NCI-H446 (cell line): Measurements from ENCODE around the gene SPTB.
A peak's percentile ranks its signal among the peaks of the same experiment; 100 is the strongest.

ENCODE experiments used
- DNase-seq, 2 experiments: peaks; one replicate each; lab custom pipeline; 2025; lab: John Stamatoyannopoulos, UW

Gene SPTB

DNA sequence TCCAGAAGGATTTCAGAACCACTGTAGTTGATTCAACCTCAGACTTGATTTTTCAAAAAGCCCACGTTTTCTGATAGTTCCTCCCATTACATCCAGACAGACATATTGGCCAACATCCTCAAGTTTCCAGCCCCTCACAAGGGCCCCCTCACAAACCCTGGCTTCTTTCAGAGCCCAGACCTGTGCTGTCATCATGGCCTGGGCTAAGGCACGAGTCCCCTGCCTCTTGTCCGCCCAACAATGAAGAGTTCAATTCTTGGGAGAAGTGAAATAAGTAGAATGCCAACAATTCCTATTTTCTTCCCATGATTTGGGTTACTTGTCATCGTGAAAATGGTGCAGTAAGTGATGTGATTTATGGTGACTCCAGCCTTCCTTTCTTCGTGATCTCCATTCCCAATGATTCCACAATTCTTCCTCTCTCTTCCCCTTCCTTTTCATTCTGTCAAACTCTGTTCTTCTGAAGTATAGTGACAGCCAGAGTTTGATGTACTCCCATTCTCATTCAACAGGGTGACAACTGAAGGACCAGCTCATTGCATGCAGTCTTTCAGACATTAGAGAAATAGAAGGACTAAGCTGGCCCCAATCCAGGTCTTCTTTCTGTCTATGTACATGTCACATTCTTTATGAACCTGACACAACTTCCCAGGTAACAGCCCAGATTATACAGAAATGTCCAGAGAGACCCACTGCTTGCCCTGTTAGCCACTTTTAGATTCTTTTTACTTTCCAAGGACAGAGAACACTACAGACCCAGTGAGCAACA, 29.2 kb downstream of the SPTB start:
- no peak for DNase-seq

DNA sequence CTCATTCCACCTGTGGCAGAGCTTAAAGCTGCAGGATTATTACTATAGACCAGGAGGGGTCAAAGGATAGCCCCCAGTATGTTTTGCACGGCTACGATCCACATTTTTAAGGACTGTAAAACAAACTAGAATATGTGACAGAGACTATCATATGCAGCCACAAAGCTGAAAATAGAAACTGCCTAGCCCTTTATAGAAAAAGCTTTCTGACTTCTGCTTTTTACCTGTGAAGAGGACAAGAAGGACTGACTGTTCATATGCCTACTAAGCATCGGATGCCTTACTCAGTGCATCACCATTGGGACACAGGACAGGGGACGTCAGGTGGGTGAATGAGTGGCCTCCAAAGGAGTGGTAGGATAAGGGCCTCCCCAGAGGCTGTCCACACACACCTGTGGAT, 29.8 kb downstream of the SPTB start:
- DNase-seq = no peak

DNA sequence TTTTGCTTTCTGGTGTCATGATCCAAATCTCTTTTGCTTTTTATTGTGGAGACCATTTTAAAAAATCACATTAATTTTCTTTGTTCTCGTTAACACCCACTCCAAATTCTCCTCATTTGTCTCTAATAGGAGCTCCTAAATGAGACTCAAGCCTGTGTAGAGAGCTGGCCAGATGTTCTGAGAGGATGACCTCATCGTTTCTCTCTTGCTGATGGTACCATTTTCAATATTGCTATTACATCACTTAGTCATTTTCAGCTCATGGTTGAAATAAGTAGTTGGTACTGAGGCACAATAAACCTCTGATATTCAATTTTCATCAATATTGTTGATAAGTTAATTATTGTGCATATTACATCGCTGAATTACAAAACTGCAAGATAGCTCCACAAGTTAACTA, 31.5 kb downstream of the SPTB start:
- no peak for DNase-seq

DNA sequence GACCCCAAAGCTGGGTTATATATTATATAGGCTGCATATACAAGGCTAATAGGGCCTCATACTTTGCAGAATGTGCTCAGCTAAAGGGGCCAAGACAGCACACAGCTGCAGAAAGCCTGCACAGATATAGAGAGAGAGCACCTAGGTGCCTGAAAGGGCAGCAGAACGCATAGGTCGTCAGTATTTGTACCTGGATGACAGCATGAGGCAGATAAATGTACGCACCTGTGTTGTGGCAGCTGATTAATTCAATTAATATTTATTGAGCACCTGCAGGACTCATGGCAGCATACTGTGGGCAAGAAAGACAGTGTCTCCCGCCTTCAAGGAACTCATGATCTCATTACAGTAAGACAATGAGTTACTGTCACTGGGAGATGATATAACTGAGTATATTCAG, 33.4 kb downstream of the SPTB start:
- DNase-seq = no peak

DNA sequence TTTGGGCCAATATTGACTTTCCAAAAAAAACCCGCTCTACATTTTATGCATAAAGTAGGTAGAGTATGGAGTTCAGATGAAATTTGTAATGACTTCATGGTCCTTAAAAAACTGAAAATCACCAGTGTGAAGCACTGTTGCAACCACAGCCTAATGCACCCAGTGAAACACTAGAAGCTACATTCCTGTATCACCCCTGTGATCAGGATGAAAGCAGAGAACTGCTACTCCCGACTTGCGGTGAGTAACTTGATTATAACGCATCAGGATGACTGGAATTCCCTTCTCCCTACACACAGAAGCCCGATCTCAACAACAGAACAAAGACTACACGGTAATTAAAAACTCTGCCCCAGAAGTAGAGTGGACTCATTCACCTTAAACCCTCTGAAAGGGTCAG, 33.8 kb downstream of the SPTB start:
- DNase-seq = no peak

DNA sequence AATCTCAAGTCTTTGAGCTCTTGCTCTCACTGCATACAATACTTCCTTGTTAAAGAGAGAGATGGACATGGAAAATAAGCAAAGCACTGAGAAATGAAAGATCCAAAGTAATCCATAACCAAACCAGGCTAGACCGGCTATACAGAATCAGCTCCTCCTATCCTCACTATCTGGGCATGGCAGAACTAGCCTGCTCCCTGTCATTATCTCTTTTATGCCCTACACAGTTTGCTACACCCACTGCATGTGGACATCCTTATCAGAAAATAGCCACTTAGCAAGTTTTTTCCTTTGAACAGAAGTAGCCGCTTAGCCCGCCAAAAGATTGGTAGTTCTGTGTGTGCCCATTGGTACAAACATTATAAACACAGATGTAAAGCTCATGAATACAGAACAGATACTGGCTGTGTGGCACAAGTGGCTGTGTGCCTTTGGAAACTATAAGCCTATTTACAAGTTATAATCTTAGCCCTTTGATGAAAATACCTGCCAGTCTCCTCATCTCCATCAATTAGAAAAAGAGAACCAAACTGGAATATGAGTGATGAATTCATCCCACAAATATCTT, 34.7 kb downstream of the SPTB start:
- DNase-seq = no peak

DNA sequence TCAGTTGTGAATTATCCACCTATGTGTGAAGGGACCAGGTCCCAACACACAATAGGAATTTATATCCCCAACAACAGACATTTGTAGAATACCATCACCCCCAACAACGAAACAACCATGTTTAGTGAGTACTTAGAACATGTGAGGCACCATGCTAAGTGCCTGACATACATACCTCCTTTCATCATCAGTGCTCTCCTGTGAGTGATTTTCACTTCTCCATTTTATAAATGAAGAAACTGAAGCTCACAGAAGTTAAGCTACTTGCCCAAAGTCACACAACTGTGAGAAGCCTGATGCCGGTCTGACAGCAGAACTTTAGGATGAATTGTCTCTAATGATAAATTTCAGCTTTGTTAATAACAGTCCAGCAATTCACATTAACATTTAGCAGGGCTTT, 35.4 kb downstream of the SPTB start:
- DNase-seq = no peak

DNA sequence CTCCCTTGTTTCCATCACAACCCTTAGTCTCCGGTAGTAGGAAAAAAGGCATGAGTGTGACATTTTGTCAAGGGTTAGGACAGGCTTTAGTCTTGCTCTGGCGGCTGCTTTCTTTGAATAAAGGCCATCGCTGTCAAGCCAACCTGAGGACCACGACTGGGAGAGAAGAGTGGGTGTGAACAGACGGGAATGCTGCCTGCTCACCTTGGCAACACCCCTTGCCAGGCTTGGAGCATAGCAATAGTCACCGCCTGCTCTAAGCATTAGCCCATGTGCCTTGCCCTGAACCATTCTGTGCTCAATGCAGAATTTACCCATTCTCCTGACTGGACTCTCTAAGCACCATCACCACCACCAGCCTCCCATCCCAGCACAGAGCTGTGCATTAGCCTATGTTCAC, 36.2 kb downstream of the SPTB start:
- DNase-seq = no peak

DNA sequence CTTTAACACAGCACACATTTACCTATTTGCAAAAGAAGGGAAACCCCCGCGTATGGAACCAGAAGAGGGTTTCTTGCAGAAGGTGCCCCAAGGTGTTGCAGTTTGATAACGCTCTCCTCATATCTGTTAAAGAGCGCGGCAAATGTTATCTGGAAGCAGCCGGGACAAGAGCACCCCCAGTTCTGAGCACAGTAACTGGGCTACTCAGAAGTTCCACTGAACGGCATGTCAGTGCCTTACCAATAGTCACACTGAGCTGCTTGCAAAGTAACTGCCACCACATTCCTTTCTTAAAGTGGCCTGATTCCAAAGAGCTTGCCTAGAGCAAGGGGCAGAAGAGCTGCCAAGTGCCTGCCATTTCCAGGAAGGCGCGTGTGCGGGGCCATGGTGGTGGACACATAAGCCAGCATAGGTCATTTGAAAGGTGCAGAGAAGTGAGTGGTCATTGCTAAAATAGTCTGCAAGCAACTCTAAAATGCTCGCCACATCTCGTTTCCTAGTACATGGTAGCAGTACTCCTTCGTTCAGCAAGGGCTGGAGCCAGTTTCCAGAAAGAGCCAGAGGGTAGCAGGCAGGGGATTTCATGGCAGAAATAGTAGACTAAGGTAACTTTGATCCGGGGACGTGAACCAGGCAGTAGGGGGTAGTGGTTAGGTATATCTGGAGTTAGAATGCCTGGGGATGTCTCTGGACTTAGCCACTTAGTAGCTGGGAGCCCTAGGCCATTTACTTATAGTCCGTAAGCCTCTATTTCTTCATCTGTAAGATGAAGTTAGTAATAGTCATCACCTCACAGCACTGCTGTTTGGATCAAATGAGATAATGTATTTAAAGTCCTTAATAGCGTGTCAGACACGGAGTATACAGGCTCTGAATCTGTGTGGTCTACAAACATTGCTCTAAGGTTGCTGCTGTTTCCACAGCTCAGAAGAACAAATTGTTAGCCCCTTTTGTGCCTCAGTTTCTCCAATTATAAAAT, 37.6 kb downstream of the SPTB start:
- no peak for DNase-seq

DNA sequence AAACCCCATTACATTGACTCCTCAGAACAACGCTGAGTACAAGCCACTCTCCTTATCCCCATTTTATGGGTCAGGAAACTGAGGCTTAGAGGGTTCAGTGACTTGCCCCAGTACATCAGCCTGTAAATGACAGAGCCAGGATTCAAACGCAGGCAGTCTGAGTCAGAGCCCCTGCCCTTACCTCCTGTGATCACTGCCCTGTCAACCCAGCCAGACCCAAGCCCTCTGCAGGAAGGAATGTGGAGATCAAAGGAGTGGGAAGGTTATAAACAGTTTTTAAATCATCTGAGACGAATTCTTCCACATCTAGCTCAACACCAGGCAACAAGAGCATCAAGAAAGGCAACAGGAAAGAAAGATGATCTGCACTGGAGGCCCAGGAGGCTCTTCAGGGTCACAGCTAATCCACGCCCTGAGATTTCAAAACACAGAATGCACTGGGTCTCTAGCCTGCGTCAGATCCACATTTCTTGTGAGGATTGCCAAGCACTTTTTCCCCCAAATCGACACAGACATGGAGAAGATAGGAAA, 38.5 kb downstream of the SPTB start:
- DNase-seq = no peak

DNA sequence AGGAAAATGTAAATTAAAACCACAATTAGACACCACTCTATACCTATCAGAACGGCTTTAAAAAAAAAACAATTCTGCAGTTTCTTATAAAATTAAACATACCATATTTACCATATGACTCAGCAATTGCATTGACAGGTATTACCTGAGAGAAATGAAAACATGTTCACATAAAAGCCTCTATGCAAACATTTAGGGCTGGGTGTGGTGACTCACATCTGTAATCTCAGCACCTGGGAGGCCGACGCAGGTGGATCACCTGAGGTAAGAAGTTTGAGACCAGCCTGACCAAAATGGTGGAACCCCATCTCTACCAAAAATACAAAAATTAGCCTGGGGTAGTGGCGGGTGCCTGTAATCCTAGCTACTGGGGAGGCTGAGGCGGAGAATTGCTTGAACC, 41.1 kb downstream of the SPTB start:
- no peak for DNase-seq

DNA sequence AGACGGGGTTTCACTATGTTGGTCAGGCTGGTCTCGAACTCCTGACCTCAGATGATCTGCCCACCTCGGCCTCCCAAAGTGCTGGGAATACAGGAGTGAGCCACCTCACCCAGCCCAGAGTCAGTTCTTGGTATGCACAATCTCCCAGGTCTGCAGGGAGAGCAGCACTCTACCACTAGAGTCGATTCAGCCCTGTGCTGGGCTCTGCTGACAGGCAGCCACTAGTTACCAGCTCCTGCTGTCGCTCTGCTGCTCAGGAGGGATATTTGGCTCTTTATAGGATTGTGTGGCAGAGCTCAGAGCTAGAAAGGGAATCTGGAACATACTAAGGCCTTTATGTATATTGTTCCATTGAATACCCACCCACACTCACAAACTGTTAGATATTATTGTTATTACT, 44.3 kb downstream of the SPTB start:
- DNase-seq = no peak

DNA sequence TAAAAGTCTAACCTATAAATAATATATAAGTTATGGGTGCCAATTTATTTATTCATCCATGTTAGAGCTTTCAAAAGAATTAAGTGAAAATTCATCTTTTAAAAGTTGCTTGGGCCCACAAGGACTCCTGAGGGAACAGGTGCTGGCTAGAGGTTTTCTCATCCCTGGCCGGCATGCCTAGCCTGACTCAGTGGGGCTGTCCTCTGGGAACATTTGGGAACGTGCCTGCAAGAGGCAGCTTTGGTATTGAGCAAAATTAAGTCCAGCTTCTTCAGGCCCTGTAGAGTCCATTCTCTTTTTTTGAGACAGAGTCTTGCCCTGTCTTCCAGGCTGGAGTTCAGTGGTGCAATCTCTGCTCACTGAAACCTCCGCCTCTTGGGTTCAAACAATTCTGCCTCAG, 44.7 kb downstream of the SPTB start:
- DNase-seq = no peak

DNA sequence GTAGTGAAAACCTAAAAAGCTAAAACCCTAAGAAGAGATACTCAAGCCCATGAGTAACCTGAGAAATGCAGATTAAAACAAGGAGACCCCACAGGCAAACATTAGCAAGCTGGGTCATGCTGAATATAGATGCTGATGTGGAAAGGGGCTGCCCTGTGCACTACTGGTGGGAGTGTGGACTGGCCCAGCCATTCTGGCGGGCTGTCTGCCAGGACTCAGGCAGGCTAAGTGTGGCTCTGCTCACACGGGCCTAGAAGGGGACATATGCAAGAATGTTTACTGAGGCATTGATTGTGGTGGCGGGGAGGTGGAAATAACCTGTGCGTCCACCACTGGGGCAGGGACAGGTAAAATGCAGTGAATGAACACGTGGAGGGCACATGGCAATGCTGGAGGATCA, 48.3 kb downstream of the SPTB start:
- no peak for DNase-seq

DNA sequence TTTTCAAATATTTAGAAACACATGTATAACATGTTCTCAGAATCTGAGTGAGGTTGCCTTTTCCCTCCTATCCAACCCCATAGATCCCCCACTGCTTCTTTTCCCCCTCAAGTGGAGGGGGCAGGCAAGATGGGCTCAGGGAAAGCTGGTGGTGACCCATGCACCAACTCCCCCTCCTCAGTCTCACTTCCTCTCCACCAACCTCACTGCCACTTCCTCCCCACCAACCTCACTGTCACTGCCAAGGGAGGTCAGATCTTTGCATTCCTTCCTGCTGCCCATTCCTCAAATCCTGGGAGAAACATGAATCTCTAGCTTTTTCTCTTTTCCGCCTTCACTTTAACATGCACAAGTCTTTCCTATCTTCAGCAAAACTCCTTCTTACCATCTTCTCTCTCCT, 48.7 kb downstream of the SPTB start:
- no peak for DNase-seq

DNA sequence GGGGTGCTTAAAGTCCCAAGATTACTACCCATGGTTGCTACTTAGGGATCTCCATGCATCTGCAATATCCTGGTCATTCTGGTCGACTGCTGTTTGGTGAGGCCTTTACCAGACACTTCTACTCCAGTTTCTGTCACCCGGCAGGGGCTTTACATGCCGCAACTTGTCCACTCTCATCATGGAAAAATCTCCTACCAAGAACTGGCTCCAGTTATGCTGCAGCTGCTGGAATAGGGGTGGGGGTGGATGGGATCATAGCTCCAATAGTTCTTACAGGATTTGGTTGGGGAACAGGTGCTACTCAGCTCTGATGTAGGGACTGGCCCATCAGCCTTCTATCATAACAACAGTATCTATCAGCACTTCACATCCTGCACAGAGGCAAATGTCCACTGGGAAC, 51.6 kb downstream of the SPTB start:
- DNase-seq = no peak

DNA sequence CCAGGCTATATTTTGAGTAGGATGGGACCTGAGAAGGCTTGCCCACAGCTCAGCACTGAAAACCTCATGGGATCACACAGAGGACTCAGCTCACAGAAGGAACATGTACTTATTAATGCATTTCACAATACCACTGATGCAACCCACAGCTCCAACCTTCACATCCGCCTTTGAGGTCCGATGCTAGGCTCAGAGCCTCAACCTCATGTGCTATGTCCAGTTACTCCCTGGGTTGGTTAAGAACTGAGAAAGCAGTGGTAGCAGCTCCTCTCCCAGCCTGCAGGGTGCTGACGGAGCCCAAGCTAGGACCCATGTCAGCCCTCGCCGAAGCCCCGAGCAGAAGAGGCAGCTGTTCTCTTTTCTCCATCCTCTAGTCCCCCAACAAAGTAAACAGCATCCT, 52.9 kb downstream of the SPTB start:
- DNase-seq = no peak

DNA sequence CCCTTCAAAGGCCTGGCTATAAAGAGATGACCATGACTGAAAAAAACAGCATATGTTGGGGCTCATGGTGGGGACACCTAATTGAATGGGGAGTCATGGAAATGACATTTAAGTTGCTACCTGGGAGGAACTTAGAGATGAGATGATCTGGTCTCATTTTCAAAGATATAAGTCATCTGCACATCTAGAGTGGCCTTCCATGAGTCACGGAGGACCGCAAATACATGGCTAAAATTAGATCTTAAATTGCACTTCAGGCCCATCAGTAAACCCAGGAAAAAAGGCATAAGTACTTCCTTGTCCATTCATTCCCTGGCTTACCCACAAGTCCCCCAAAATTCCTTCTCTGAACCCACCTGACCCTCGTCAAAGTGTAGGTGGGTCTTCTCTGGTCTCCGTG, 53.4 kb downstream of the SPTB start:
- DNase-seq = no peak

DNA sequence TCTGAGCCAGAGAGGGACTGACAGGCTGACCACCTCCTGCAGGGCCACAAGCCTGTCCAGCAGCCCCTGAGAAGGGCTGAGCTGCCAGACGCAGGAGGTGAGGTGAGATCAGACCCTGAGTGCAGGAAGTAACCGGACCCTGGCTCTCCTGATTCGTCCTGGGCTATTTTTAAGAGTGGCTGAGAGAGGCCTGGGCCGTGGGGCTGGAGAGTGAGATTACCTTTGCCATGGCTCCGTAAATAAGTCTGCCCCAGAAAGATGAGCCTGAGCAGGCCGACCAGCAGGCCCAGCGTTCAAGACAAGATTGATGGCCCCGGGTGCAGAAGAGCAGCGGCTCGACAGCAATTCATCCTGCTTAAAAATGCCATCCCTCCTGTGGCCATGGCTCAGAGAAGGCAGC, 54.2 kb downstream of the SPTB start:
- DNase-seq = no peak

DNA sequence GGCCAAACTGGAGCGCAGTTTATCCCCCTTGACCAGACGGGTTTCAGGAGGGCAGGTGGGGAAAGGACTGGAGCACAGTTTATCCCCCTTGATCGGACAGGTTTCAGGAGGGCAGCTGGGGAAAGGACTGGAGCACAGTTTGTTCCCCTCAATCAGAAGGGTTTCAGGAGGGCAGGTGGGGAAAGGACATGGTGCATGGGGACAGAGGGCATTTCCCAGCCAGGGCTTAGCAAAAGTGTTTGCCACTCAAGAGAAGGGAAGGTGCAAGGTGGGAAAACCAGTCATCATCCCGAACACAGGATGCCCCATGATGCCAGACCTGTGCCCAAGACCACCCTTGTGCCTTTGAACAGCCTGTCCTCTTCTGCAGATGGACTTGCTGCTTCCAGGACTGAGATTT, 54.7 kb downstream of the SPTB start:
- no peak for DNase-seq

DNA sequence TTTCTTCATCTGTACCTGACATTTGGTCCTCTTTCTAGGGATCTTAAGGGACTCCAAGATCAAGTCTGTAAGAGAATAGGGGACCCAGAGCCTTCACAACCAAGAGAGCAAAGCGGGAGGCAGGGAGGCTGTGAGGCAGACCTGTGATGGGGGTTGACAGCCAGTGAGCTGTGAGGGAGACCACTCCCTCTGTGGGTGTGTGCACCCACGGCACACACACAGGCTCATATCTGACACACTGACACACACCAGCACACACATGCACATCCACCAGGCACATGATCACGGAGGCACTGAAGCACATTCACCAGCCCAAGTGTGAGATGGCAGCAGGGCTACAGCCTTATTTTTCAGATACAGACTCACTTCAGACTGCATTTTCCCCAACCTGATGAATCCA, 55.2 kb downstream of the SPTB start:
- no peak for DNase-seq

DNA sequence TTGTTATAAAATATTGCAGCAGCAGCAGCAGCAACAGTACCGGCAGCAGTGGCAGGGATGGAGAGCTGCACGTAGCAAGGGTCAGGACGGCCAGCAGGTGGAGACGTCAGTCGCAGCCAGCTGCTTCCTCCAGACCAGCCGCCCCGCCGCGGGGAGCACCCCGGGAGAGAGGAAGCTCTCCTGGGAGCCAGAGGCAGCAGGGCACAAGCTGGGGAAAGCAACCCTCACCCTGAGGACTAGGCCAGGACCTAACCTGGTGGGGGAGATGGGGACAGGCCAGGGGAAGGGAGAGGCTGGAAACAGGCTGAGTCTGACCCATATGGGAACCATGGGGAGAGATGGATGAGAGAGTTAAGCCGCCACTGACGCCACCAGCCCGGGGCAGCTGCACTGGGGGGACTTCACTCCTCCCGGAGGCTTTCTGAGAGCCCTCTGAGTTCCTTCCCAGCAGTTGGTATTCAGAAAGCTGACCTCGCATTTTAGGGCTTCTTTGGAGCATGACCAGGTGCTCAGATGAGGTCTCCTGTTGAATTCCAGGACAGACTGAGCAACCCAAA, 56.3 kb downstream of the SPTB start:
- peak; percentile 7 to 35 for DNase-seq
